NCI-H2171 treated with DMSO at 0.1 percent for 48 hours (cell line): ENCODE data around the gene TSPEAR.

Source experiments
- DNase-seq: peaks from one replicate; lab custom pipeline; 2025; lab: John Stamatoyannopoulos, UW

The TSPEAR gene

DNA sequence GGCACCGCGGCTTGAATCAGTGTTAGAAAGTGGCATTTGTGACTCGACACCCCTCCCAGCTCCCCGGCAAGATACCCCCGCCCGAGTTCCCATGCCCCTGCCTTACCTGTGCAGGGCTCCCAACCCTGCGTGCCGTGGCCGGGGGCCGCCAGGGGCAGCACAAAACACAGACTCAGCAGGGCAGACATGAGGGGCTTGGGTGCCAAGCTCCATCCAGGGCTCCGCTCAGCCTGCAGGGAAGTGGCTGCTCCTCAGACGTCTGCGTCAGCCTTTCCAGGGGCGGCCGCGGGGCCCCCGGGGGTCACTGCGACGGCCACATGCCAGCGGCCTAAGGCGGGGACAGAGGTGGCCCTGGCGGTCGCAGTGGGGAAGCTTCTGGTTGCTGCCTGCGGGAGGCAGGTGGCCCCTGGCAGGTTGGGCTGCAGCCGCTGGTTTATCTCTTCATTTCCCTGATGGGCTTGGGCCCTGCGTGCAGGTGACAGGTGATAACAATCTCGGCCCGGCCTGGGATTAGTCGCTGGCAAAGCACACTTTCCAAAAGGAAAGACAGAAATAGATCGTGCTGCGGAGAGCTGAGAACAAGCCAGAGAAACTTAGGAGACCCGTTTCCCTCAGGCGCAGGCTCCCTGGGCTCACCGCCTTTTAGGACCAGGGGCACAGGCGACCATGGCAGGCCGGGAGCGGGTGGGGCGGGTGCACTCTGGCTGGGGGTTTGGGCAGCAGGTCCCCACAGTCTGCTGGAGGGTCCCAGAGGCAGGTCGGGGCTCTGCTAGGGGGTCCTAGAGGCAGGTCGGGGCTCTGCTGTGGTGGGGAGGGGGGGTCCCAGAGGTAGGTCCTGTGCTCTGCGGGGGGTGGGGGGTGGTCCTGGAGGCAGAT is at the start of gene TSPEAR:
Gene TSPEAR, minus strand, starts transcription at position 246 of the 876 bp plus-strand sequence. Its CDS starts 58 bp downstream, at position 188.
- peak; percentile 76 for DNase-seq

DNA sequence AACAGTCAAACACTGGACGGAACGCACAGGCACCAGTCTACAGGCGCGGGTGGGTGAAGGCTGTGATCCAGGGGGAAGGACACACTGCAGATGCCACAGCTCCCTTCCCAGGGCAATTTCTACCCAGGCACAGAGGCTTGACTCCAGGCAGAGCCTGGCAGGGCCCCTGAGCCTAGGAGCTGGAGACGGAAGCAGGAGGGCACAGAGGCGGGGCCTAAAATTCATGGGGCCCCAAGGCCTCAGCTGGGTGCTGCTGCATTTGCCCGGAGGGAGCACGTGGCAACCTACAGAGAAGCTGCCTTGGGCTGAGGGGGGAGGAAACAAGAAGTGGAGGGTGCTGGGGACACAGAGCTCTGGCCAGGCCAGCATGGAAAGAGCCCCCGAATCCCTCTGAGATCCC is 49.0 kb upstream of the TSPEAR start:
- no peak for DNase-seq

DNA sequence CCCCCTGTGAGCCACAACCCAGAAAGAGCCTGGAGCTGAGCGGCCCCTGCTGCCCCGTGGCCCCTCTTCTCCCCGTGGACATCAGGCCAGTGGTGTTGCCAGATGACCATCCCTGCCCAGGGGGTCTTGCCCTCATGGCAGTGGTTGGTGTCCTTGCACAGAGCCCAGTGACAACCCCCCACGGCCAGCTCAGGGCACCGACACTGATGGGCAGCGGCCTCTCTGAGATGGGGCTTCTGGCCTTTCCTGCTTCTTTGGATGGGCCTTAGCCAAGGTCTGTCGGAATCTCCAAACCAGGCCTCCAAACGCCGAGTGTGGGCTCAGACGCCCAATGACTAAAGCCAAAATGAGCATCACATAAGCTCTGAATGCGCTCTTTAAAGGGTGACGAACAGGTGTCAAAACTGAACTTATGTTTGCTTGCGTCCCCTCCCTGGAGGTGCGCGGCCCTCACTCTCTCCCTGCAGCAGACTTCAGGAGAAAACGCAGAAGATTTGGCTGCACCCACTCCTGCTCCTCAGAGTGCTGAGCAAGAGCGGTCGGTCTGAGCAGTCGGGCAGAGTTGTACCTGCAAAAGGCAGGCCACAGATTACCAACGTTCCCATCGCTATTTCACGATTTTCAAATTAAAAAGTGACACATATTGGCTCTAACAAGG is 48.4 kb upstream of the TSPEAR start:
- no peak for DNase-seq

DNA sequence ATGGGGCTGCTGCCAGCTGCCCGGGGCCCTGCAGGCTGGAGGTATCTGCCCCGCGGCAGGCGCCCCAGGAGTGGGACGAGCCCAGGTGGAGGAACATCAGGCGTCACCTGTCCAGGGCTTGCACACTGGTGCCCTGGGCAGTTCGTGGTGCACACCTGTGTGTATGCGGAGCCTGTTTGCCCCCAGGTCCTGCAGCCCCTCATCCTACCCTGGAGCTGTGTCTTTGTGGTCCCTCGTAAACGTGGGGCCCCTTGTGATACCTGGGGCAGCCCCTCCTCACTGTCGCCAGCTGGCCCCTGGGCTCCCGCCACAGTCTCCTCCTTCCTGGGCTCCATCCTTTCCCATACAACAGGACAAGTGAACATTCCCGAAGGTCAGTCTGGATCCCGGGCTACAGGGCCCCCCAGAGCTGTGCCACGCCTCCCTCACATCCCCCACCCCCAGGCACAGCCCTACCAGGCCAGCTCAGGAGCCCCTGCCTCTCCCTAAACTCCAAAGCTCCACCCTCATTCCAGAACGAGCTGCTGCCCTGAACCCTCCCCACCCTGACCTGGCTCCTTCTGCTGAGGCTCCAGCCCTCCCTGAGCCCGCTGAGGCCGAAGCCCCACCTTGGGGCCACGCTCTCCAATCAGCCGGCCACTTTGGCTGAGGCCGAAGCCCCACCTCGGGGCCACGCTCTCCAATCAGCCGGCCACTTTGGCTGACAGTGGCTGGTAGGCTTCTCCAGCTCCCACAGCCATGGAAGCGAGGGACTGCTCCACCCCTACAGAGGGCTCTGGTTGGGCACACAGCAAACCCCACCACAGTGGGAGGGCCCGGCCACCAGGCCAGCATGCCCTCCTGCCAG is 47.6 kb upstream of the TSPEAR start:
- no peak for DNase-seq

DNA sequence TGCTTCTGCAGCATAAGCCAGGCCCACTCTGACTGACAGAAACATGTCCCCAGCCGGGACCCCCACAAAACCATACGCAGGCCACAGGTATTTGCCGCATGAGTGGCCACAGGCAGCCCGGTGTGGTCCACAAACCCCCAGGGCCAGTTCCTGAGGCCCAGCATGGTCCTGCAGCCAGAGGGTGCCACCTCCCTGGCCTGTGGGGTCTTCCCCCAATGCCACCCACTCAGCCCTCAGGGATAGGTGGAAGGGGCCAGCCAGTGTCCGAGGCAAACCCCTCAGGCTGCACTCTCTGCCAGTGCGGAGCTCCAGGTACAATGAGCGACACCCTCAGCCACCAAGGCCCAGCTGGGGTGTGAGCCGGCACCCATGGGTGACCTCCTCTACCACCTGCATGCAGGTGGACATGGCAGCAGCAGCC is 46.8 kb upstream of the TSPEAR start:
- DNase-seq, result no peak

DNA sequence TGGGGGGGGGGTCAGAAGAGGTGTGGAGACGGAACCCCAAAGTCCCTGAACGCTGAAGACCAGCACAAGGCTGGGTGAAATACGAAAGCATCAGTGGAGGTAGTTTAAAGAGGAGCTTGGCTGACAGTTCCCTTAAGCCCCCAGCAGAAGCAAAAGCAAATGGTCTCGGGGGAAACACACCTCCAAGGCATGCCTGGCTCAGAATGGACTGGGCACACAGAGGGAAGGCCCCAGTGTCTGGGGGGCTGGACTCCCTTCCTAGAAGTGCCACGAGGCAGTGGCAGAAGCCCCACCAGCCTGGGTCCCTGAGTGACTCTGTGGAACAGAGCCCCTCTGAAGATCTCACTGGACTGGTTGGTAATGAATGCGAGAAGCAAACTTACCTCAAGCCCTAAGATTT is 46.4 kb upstream of the TSPEAR start:
- DNase-seq, result no peak

DNA sequence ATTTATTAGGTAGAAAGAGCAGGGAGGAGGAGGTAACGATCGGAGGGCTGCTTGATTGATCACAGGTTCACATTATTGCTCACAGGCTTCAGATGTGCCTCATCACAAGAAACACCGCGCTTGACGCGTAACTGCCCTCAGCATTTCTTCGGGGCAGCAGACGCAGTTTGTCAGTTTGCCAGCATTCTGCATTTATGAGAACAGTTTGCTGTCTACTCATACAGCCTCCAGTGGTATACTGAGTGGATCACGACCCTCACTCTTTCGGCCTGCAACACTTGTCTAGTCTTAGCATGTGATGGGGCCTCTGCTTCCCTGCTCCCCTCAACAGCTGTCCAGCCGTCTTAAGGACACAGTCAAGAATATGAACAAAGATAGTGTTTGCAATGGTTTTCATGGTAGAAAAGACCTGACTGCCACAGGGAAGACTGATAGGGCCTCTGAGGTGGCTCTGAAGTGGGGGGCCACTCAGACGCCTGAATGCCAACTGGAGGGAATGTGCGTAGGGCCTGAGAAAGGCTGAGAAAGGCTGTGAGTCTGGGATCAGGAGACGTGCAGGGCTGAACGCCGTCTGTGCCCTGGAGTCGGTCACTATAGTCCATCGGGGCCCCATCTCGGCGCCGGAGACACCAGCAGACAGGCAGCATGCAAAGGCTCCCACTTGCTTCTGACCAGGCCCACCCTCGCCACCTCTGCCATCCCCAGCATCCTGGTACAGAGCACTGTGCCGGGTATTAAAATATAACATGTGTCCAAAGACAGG is 45.2 kb upstream of the TSPEAR start:
- DNase-seq, result no peak

DNA sequence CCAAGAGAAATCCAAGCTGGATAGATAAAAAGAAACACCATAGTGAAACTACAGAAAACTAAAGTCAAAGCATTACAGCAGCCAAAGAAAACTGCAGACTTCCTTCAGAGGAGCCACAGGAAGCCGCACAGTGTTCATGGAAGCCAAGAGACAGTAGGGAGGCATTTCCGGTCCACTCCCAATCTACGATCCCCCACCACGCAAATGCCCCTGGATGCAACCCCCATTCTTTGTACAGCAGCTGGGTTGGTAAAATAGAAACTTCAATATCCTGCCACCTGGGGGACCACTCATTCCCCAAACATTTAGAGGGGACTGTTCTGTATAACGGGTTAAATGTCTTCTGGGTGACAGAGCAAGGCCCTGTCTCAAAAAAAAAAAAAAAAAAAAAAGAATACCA is 43.9 kb upstream of the TSPEAR start:
- DNase-seq, result no peak

DNA sequence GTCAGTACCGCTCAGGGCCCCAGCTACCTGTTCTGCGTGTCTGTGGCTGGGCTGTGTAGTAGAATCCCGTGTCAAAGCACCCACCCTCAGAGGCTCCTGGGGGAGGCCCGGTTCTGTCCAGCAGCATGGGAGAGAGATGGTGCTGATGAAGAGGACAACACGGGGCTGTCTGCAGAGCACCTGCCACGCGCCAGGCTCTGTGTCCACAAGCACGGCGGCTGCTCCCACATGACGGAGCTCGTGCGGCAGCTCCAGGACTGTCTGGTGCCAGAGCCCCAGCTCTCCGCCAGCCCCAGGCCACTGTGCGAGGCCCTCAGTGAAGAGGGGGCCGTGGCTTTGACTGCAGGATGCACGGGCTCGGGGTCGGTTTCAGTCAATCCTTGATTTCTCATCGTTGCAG is 42.0 kb upstream of the TSPEAR start:
- no peak for DNase-seq

DNA sequence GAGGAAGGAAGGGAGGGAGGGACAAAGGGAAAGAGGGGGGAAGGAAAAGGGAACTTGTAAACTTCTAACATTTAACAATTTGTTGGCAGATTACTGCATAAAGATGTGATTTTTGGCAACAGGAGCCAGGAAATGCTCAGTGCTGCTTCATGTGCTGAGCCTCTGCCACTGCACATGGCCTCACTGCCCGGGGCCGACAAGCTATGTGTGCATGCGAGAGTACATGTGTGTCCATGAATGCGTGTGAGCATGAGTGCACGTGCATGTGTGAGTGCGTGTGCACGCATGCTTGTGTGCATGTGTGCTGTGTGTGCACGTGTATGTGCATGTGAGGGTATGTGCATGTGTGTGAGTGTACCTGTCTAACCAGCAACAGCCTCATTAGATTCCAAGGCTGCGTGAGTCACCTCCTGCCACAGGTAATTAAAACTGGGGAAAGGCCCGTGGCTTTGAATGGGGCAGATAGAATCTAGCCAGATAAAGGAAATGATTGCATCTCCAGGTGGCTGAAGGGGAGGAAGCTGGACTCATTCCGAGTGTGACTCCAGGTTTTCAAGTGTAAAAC is 41.4 kb upstream of the TSPEAR start:
- DNase-seq, result no peak

DNA sequence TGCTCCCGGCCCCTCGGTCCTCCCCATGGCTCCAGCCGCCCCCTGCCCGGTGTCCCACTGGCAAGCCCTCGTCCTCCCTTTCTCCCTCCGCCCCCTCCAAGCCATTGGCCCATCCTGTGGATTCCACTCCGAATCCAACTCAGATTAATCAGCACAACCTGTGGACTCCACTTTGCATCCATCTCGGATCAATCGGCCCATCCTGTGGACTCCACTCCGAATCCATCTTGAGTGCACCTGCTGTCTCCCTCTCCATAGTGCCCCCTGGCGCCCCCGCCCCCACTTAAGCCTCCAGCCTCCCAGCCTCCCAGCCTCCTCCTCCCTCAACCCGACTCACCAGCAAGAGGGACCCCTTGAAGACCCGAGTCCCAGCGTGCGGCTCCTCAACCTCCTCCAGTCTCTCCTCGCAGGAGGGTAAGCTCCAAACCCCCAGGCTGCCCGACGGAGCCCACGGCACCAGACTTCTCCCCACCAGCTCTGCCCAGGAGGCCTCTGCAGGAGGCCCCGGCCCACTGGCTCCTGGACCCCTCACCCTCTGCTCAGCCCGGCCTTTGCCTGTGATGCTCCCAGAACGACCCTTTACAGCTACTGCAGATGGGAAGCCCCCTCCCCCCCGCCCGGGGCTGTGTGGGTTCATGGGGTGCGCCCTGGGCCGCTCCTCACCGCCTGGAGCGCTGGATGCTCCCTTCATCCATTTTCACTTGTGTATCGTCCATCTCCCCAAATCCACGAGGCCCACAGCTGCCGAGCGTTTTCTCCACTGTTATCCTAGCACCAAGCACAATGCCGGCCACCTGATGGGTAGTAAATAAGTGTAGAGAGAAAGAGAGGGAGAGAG is 40.6 kb upstream of the TSPEAR start:
- DNase-seq, result no peak

DNA sequence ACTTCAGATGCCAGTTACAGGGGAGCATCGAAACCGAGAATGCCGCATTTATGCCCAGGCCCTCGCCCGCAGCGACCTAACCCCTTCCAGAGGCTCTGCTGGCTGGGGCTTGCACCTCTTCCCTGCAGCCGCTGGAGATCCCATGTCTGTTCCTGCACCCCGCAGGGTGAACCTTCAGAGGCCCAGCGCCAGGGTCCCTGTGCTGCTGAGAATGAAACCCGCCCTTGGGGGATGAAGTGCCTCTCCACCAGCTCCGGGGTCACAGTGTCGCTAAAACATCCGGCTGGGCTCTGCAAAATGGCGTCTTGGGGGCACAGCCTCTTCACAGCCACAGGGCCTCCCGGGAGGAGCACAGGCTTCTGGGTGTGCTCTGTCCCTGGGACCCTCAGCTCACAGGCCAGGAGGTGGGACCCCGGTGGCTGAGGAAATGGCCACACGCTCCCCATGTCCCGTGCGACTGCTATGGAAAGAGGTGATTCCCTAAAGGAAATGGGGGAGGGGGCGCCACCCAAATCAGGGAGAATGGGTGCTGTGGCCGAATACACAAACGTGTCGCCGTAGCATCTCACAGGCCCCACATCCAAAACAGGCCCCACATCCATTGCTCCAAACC is 39.9 kb upstream of the TSPEAR start:
- no peak for DNase-seq

DNA sequence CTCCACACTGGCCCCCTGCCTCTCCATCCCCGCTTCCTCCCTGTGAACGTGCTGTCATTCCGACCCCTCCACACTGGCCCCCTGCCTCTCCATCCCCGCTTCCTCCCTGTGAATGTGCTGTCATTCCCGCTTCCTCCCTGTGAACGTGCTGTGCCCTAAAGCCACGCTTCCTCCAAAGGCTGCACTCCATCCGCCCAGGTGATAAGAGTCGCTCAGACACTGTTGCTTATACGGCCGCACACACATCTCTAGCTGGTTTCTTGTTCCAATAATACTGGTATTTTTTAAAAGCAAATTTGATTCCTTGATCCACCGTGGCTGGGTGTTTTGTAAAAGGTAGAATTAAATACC is 39.3 kb upstream of the TSPEAR start:
- no peak for DNase-seq

DNA sequence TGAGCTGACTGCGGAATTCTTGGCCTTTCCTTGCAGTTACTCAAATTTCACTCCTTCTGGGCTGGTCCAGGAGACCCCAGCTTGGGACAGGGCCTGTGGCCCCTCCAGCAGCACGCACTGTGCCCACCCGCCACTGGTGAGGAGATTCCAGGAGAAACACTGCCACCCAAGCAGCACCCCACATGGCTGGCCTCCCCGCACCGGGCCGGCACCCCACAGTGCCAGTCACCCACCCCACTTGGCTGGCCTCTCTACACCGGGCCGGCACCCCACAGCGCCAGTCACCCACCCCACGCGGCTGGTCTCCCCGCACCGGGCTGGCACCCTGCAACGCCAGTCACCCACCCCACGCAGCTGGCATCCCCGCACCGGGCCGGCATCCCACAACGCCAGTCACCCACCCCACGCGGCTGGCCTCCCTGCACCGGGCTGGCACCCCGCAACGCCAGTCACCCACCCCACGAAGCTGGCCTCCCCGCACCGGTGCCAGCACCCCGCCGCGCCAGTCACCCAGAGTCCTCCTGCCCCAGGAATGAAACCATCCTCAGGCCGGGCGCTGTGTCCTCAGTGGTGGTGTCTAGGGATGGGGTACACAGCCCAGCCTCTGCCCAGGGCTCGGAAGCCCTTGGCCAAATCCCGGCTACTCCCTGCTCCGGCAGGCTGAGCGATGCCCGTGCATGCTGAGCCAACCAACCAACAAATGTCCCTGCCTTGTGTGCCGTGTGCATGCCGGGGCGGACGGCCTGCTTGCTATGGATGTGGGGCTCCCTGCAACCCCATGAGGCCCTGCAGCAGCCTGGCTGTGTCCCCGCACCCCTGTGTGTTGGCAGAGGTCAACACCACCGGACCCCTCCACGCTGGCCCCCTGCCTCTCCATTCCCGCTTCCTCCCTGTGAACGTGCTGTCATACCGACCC is 38.6 kb upstream of the TSPEAR start:
- DNase-seq, result no peak

DNA sequence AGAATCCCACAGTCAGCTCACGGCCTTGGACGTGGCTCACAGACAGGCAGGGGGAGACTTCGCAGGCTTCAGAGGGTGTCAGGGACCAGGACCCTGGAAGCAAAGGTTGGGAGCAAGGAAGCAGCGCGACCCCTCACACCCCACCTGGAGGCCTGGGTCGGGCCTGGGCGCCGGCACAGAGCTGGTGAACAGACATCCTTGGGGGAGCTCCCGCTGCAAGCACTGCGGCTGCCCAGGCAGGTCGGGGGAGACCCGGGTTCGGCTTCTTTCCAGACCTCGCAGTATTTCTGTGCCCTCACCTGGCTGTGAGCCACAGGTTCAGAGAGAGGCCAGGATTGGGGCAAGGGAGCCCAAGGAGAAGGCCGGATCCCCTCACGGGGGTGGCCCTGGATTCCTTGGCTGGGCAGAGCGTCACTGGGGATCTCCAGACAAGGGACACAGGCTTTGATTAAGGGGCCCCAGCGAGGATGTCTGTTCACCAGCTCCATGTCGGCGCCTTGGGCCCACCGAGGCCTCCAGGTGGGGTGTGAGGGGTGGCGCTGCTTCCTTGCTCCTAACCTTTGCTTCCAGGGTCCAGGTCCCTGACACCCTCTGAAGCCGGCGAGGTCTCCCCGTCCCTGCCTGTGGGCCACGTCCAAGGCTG is 37.9 kb upstream of the TSPEAR start:
- no peak for DNase-seq

DNA sequence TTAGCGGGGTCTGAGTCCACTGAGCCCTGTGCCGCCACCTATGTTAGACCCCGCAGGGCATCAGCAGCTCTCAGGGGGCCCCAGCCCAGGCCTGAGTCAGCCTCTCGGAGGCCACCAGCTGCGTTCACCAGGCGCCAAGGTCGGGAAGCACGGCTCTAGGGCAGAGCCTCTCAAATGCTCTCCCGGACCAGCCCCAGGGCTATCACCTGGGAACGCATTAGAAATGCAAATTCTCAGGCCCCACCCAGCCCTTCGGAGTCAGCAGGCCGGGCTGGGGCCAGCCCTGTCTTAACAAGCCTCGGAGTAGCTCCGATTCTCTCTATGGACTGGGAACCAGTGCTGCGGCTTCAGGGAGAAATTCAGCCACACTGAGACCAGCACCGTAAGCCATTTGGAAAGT is 37.2 kb upstream of the TSPEAR start:
- DNase-seq, result no peak

DNA sequence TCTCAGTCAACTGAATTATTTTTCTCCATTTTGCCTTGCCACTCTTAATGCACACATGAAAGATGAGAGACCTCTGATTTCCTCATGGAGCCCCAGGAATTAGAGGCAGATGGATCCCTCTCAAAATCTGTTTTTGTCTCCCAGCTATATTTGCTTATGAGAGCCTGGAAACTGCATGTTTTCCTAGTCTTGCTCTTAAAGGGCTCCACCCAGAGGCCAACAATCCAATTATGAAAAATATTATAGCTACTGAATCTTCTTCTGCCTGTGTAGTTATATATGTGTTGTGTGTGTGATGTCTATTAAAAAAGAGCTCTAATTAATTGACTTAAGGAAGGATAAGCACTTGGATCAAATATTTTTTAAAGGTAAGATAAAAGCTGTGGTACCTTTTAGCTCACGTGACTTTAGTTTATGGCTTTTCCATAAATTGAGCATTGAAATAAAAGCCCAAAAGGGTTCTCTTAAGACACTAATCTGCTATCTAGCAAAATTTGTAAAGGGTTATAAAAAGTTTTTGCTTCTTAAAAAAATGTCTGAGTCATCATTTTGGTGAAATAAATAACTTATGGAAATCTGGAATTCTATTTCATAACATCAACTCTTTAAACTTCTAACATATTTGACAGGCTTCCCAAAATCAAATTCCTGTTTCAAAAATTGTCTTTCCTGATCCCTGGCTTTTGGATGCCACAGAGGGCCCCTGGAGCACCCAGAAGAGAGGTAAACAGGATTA is 31.2 kb upstream of the TSPEAR start:
- peak; percentile 73 for DNase-seq

DNA sequence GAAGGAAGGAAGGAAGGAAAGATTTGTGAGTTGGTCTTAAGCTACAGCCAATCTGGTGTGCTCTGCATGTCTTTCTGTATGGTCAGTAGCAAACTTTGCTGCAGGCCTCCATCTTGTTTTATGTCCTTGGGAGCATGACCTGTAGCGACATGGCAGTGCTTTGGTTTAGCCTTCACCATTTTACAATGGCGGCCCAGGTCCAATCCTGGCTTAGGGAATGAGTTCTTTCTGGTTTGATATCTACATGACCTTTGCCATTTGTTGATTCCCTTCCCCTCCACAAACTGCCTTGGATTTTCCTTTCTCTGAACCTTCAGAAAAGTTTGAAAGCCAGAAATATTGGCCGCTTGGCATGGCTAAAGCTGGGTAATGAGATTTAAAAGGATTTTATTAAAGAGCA is 30.5 kb upstream of the TSPEAR start:
- DNase-seq, result no peak
